SK-MEL-5 (cell line): ENCODE data around the gene RAC2. TPM values are rescaled to one million over a fixed set of nuclear protein-coding genes. Genes with fewer than 3 reads are reported as not detected.
"Not testable (repeated sequence)": the region's sequence is repeated elsewhere in the genome, so short reads cannot be mapped to it uniquely, and the experiment has no call there.

ENCODE experiments used
- DNase-seq: peaks from one replicate; pipeline ENCODE4 v3.0.0-alpha.2; 2016; ENCODE audit warnings: low read depth, low spot score
- in situ Hi-C: cut with HindIII; loops from 2 replicates; pipeline ENCODE4 v1.10.0; 2016; ENCODE audit warnings: low sequenced_read_pairs, high pct_unique_total_duplicates, low pct_unique_long_range_greater_than_20kb
- total RNA-seq: library from RNA; depleted of rRNA; stranded (reverse); fragments of >200 nt; shearing (Covaris generic); gene quantifications from 2 replicates; pipeline ENCODE4 v1.2.3, GENCODE V29; 2014

The RAC2 gene
- total RNA-seq, 1 experiment from 2014 or later = not detected

- no peak for DNase-seq
- in situ Hi-C loops = no loop called here
These were observed 39.9 kb downstream of the RAC2 start for GRCh38 chr22:37204045-37204655.

GRCh38 chr22:37203354-37204044 lies 40.6 kb downstream of the RAC2 start:
- no peak for DNase-seq
- in situ Hi-C loops = no loop called here

GRCh38 chr22:37202716-37203115 lies 41.4 kb downstream of the RAC2 start:
- DNase-seq = no peak
- in situ Hi-C loops = no loop called here

- DNase-seq = no peak
- in situ Hi-C loops = no loop called here
These were observed 42.0 kb downstream of the RAC2 start for GRCh38 chr22:37202001-37202555.

GRCh38 chr22:37201443-37201820 lies 42.6 kb downstream of the RAC2 start:
- in situ Hi-C loops, DNase-seq: not testable (repeated sequence)

- DNase-seq = no peak
- in situ Hi-C loops = loop anchor here (25.0 kb wide), 1 partner anchor 137 kb away; the partner anchor contains the start of gene KCTD17
These were observed 44.3 kb downstream of the RAC2 start for GRCh38 chr22:37199760-37200108.

- DNase-seq = peak; percentile 99
- in situ Hi-C loops = loop anchor here (25.0 kb wide), 1 partner anchor 137 kb away; the partner anchor contains the start of gene KCTD17
These were observed 44.8 kb downstream of the RAC2 start for GRCh38 chr22:37199103-37199759.

GRCh38 chr22:37198258-37199102 lies 45.6 kb downstream of the RAC2 start:
- peak; percentile 83 for DNase-seq

GRCh38 chr22:37197451-37198257 lies 46.4 kb downstream of the RAC2 start:
- peak; percentile 60 for DNase-seq
- in situ Hi-C loops = loop anchor here (25.0 kb wide), 1 partner anchor 135 kb away; the partner anchor contains the start of gene KCTD17

More at GRCh38 chr22:37198258-37199102, 45.6 kb downstream of the RAC2 start:
- in situ Hi-C loops = loop anchor here (25.0 kb wide), 1 partner anchor 136 kb away; the partner anchor contains the start of gene KCTD17

GRCh38 chr22:37196539-37197450 lies 47.3 kb downstream of the RAC2 start:
- in situ Hi-C loops = loop anchor here (25.0 kb wide), 1 partner anchor 134 kb away; the partner anchor contains the start of gene KCTD17
- DNase-seq = peak; percentile 61

GRCh38 chr22:37195921-37196320 lies 48.1 kb downstream of the RAC2 start:
- DNase-seq = peak; percentile 34
- in situ Hi-C loops = loop anchor here (25.0 kb wide), 1 partner anchor 134 kb away; the partner anchor contains the start of gene KCTD17

- in situ Hi-C loops = loop anchor here (25.0 kb wide), 1 partner anchor 132 kb away; the partner anchor contains the start of gene KCTD17
- no peak for DNase-seq
These were observed 49.3 kb downstream of the RAC2 start for GRCh38 chr22:37194750-37195149.

- in situ Hi-C loops = loop anchor here (25.0 kb wide), 1 partner anchor 131 kb away; the partner anchor contains the start of gene KCTD17
- DNase-seq = peak; percentile 98
These were observed 50.4 kb downstream of the RAC2 start for GRCh38 chr22:37193629-37194191.

GRCh38 chr22:37192741-37193140 lies 51.3 kb downstream of the RAC2 start:
- in situ Hi-C loops = loop anchor here (25.0 kb wide), 1 partner anchor 130 kb away; the partner anchor contains the start of gene KCTD17
- DNase-seq = no peak

GRCh38 chr22:37192204-37192603 lies 51.9 kb downstream of the RAC2 start:
- in situ Hi-C loops = loop anchor here (25.0 kb wide), 1 partner anchor 130 kb away; the partner anchor contains the start of gene KCTD17
- DNase-seq = no peak
